Measurements from ENCODE around the gene KIFC1. TPM values are rescaled to one million over a fixed set of nuclear protein-coding genes. Genes with fewer than 3 reads are reported as not detected.

Gene KIFC1
- total RNA-seq, 1 experiment from 2014 or later, result 73.8 TPM

GRCh38 chr6:33431880-33432541 lies 40.4 kb downstream of the KIFC1 start:
- Histone ChIP-seq H4K91ac (ENCODE audit: insufficient read length, low read depth, low read length) (no peak overlapping the region), H3K23ac (ENCODE audit: insufficient read length, low read depth, low read length) (no peak overlapping the region), H3K9ac (ENCODE audit: extremely low read depth, insufficient read length, low read length) (peak overlapping the region; percentile 63), H2BK5ac (ENCODE audit: insufficient read length, low read length) (peak overlapping the region; percentile 65), H3K4ac (ENCODE audit: low read depth, low read length) (peak overlapping the region; percentile 48; the same call in 1 of the 2 replicates), H2BK20ac (ENCODE audit: low read depth, low read length, poor library complexity, severe bottlenecking) (no peak overlapping the region), H2AFZ (ENCODE audit: low read length) (no peak overlapping the region), H3K27ac (ENCODE audit: insufficient read length, low read depth, low read length) (peak overlapping the region; percentile 86), H3K9me3 (ENCODE audit: control insufficient read depth, low read depth, low read length) (no peaks in the 10 kb centered on the region), H2AK5ac (ENCODE audit: insufficient read length, low read length) (no peak overlapping the region), H4K5ac (ENCODE audit: insufficient read length, low read depth, low read length) (no peak overlapping the region), H3K56ac (ENCODE audit: insufficient read length, low read depth, low read length) (no peak overlapping the region), H3K18ac (ENCODE audit: insufficient read length, low read depth, low read length) (peak overlapping the region; percentile 73), H2BK12ac (ENCODE audit: insufficient read length, low read depth, low read length) (peak overlapping the region; percentile 84), H3K27me3 (ENCODE audit: insufficient read depth, low read length) (no peaks in the 10 kb centered on the region), H2BK120ac (ENCODE audit: low read depth, low read length, poor library complexity, severe bottlenecking) (no peak overlapping the region), H3K23me2 (ENCODE audit: insufficient read length, low read depth, low read length, poor library complexity, severe bottlenecking) (peaks cover 23% of the 10 kb centered on the region), H3K4me2 (ENCODE audit: insufficient read depth, insufficient read length, low read length) (peak overlapping the region; percentile 88), H3K4me1 (ENCODE audit: insufficient read depth, low read length) (peaks cover 17% of the 10 kb centered on the region; the same call in 1 of the 2 replicates), H3T11ph (ENCODE audit: low read length) (no peak overlapping the region), H3K79me2 (ENCODE audit: insufficient read depth, low read length) (peaks cover 14% of the 10 kb centered on the region; the same call in 1 of the 2 replicates), H3K14ac (ENCODE audit: insufficient read depth, low read length) (peak overlapping the region; percentile 82), H2BK15ac (ENCODE audit: low read depth, low read length) (no peak overlapping the region), H4K8ac (replicated peaks; ENCODE audit: insufficient read length, low read depth, low read length) (no peak overlapping the region), H3K79me1 (ENCODE audit: insufficient read depth, low read depth, low read length, poor library complexity, severe bottlenecking) (peaks cover 5% of the 10 kb centered on the region), H4K20me1 (ENCODE audit: control insufficient read depth, insufficient read depth, insufficient read length) (no peaks in the 10 kb centered on the region)
- TF ChIP-seq CTCF (conservative IDR thresholded peaks at IDR 0.05), result no peak
- WGBS (ENCODE audit: extremely low coverage, insufficient read length, low lambda C conversion rate), result no CpG with 5 or more reads among the region's 12 CpGs
- peaks cover 61 to 70% of the 10 kb centered on the region in 2 experiments for H3K4me1 Mint-ChIP-seq
- peak overlapping the region; percentile 94 to 97 (median 96) for H3K27ac Mint-ChIP-seq
- peaks cover 21 to 33% (median 32%) of the 10 kb centered on the region in 3 experiments for H3K36me3 Mint-ChIP-seq (ENCODE audit: insufficient read depth in 1 of 3, low read depth in 3 of 3)
- H3K4me3 Mint-ChIP-seq, result peak overlapping the region; percentile 75 to 81
- H3K9me3 Mint-ChIP-seq, result no peaks in the 10 kb centered on the region
- DNase-seq, result peak; percentile 65
- no peaks in the 10 kb centered on the region; the same call in 1 of the 2 replicates for H3K27me3 Mint-ChIP-seq (ENCODE audit: low read depth)
